ENCODE measurements around the gene ESPL1.

ESPL1 gene

DNA sequence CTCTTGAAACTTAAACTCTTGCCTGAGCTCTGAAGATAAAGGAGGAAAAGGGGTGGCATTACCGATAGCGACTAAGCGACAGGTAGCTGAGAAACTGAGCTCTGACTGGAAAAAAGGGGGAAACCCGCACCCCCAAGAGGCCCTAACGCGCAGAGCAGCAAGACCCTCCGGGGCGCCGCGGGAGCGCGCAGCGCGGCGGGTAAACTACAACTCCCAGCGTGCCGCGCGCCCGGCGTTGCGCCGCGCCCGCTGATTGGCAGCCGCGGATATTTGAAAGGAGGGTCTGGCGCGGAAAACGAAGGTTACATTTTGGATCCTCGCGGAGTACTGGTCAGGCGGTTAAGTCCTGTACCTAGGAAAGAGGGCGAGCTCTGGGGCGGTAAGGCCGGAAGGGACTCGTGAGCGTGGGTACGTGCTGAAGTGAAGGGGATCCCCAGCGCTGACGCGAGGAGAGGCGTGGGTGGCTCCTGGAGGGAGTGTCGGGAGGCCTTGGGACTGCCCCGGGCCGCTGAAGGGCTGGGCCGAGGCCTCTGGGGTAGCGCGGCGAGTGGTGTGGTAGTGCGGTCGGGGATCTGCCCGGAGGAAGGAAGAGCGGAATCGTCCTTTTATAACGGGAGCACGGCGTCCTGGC is at the start of gene ESPL1:
TSS of gene ESPL1 (plus strand) at position 301 of the 631 bp plus-strand sequence. CDS start 468 bp downstream, outside the sequence.
- H3K36me3 ChIP-seq (ENCODE audit: control insufficient read depth, insufficient read depth, low read length), result no peaks in the 10 kb centered on the region
- peak within 1 kb of the TSS; percentile 95 for H3K4me3 ChIP-seq (ENCODE audit: low read length)
- H3K27me3 ChIP-seq (ENCODE audit: control insufficient read depth, insufficient read depth, low read length), result no peaks in the 10 kb centered on the region
- H3K4me1 ChIP-seq (ENCODE audit: control insufficient read depth, insufficient read depth, low read length), result peaks cover 2% of the 10 kb centered on the region
- no peak within 1 kb of the TSS for H3K9ac ChIP-seq (ENCODE audit: low read length)
- H3K27ac ChIP-seq (ENCODE audit: low read depth, low read length), result no peak within 1 kb of the TSS

DNA sequence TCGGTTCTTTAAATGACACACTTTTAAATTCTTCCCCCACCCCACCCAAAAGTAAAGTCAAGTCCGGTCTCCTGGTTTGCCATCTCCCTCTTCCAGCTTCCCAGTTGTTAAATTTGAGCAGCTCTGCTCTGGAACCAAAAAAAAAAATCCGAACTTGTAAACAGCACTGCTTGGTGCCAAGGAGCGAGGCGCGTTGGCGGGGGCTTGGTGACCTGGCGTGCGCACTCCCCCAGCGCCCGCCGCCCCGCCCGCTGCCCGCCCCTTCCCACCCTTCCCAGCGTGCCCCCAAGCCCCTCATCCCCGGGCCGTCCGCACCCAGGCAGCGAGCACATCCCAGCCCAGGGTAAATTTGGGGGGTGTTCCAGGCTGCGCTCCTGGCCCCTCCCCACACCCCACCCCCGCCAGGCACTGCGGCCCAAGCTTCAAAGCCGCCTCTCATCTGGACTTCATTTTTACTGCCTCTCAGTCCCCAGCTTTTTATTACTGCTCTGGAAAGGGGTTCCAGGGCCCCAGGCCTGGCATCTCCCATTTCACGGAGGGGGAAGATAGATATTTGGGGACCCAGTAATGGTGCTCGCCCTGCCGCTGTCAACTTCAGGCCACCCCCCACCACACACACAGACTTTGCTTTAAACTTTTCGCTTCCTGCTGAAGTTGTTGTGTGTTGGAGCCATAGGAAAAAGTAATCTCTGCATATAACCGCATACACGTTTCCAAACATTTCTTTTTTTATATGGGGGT is 49.4 kb upstream of the ESPL1 start:
- peaks cover 21% of the 10 kb centered on the region for H3K4me1 ChIP-seq (ENCODE audit: control insufficient read depth, insufficient read depth, low read length)
- no peak overlapping the region for H3K9ac ChIP-seq (ENCODE audit: low read length)
- H3K36me3 ChIP-seq (ENCODE audit: control insufficient read depth, insufficient read depth, low read length), result peaks cover 10% of the 10 kb centered on the region
- no peaks in the 10 kb centered on the region for H3K27me3 ChIP-seq (ENCODE audit: control insufficient read depth, insufficient read depth, low read length)
- peak overlapping the region; percentile 86 for H3K4me3 ChIP-seq (ENCODE audit: low read length)
- H3K27ac ChIP-seq (ENCODE audit: low read depth, low read length), result peak overlapping the region; percentile 99

DNA sequence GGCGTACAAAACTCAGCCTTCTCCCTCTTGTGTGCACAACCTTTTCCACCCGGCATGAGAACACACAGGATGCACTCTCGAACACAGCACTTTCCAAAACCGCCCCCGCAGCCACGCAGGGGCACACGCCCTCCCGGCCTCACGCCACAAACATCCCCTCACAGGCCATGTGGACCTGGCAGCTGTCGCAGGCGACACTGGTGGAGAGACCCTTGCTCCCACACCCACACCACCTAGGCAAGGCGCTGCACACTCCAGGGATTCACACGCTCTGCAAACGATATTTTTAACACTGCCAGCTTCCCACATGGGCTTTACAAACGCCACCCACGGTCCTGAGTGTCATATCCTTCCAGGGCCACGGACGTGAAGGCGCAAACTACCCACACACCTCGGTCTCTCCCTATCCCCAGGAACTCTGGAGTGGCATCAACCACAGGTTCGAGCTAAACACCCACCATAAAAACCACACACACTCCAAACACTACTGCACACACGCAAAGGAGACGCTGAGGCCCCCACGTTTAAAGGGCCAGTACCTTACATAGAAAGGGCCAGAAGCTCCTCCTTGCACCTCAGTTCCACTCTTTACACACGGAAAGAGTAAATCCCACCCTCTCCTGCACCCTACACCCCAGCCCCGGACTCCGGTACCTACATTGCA is 48.7 kb upstream of the ESPL1 start:
- Histone ChIP-seq H3K27ac (ENCODE audit: low read depth, low read length) (peak overlapping the region; percentile 99), H3K4me3 (ENCODE audit: low read length) (peak overlapping the region; percentile 86), H3K36me3 (ENCODE audit: control insufficient read depth, insufficient read depth, low read length) (peaks cover 3% of the 10 kb centered on the region), H3K27me3 (ENCODE audit: control insufficient read depth, insufficient read depth, low read length) (no peaks in the 10 kb centered on the region), H3K9ac (ENCODE audit: low read length) (peak overlapping the region; percentile 64), H3K4me1 (ENCODE audit: control insufficient read depth, insufficient read depth, low read length) (peaks cover 28% of the 10 kb centered on the region)

DNA sequence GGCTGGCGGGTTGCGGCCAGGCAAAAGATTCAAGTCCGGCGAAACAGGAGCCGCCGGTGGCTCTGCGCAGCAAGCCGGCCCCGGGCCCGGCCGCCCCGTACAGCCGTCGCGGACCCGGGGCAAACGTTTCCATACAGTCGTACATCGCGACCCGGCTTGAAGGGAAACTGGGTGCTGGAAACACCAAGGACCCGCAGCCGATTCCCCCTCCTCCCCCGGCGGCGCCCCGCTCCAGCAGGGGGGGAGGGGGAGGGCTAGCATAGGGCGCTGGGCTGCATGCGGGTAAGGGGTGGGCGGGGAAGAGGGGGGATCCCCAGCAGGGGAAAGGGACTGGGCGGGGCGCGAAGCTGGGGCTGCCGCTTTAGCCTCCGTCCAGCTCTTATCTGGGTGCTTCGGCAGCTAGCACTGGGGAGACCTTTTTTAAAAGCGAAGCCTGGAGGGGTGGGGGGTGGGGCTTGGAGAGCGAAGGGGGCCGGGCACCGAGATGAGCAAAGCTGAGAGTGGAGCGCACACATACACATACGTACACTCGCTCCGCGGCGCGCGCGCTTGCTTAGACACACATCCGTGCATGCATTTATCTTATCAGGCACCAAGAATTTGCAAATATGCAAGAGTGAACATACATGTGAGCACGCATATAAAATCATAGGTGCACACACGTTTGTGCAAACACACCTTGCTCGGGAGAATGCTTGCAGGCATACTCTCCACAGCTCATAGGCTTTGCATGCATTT is 48.0 kb upstream of the ESPL1 start:
- Histone ChIP-seq H3K4me1 (ENCODE audit: control insufficient read depth, insufficient read depth, low read length) (peaks cover 34% of the 10 kb centered on the region), H3K27ac (ENCODE audit: low read depth, low read length) (peak overlapping the region; percentile 99), H3K9ac (ENCODE audit: low read length) (peak overlapping the region; percentile 64), H3K4me3 (ENCODE audit: low read length) (peak overlapping the region; percentile 86), H3K27me3 (ENCODE audit: control insufficient read depth, insufficient read depth, low read length) (no peaks in the 10 kb centered on the region), H3K36me3 (ENCODE audit: control insufficient read depth, insufficient read depth, low read length) (peaks cover 2% of the 10 kb centered on the region)

DNA sequence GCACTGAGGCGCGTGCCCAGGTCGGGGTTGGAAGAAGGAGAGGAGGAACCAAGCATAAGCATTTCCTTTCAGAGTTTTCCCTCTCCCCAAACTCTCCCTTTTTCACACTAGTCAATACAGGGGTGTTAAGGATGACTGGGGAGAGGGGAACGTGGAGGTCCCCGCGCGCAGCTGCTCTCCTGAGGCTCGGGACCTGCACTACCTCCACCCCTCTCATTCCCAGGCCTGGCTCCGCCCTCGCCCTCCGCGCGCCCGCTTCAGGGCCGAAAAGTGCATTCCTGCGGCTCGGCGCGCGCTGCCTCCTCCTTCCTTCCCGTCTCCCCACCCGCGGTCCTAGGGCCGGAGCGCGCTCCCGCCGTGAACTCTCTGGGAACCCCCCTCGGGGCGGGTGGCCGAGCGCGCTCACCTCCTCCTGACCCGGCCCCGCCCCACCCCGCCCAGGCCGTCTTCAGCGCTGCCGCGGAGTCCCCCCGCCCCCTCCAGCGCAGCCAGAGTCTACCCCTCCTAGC is 47.4 kb upstream of the ESPL1 start:
- Histone ChIP-seq H3K27ac (ENCODE audit: low read depth, low read length) (peak overlapping the region; percentile 99), H3K27me3 (ENCODE audit: control insufficient read depth, insufficient read depth, low read length) (no peaks in the 10 kb centered on the region), H3K4me3 (ENCODE audit: low read length) (peak overlapping the region; percentile 90), H3K4me1 (ENCODE audit: control insufficient read depth, insufficient read depth, low read length) (peaks cover 36% of the 10 kb centered on the region), H3K36me3 (ENCODE audit: control insufficient read depth, insufficient read depth, low read length) (no peaks in the 10 kb centered on the region), H3K9ac (ENCODE audit: low read length) (peak overlapping the region; percentile 96)

DNA sequence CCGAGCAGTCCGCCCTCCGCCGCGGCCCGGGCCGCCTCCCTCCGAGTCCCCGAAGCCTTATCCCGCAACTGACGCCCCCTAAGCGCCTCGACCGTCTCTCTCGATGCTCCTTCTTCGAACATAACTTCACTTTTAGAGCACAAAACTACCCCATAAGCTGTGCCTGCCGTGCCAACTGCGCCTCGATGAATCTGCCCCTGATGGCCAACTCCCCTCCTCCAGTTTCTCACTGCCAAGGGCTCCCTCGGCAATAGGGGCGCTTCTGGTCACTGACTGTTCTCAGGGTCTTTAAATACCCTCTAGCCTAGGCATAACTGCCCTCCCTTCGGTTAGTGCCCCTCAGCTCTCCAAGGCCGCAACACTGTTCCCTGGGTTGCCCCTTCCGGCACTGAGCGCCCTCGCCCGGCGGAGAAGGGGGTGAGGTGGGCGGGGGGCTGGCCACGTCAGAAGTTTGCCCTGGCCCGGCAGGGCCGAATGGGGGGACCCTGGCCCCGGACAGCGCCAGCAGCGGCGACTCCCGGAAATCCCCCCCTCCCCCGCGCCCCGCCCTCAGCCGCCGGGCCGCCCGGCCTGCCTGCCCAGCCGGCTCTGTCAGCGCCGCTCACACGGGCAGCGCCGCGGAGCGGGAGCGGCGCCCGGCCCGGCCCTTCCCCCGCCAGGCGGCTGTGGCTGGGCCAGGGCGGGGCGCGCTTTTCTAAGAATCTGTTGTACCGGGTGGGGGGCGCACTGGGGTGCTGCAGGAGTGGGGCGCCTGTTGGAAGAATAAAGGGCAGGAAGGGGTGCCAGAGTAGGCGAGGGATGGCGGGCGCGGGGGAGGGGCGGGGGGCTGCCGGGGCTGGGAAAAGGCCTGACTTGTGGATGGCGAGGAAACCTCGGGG is 46.7 kb upstream of the ESPL1 start:
- H3K27me3 ChIP-seq (ENCODE audit: control insufficient read depth, insufficient read depth, low read length), result no peaks in the 10 kb centered on the region
- H3K36me3 ChIP-seq (ENCODE audit: control insufficient read depth, insufficient read depth, low read length), result no peaks in the 10 kb centered on the region
- peak overlapping the region; percentile 96 for H3K9ac ChIP-seq (ENCODE audit: low read length)
- H3K4me1 ChIP-seq (ENCODE audit: control insufficient read depth, insufficient read depth, low read length), result peaks cover 36% of the 10 kb centered on the region
- peak overlapping the region; percentile 90 for H3K4me3 ChIP-seq (ENCODE audit: low read length)
- H3K27ac ChIP-seq (ENCODE audit: low read depth, low read length), result peak overlapping the region; percentile 99

DNA sequence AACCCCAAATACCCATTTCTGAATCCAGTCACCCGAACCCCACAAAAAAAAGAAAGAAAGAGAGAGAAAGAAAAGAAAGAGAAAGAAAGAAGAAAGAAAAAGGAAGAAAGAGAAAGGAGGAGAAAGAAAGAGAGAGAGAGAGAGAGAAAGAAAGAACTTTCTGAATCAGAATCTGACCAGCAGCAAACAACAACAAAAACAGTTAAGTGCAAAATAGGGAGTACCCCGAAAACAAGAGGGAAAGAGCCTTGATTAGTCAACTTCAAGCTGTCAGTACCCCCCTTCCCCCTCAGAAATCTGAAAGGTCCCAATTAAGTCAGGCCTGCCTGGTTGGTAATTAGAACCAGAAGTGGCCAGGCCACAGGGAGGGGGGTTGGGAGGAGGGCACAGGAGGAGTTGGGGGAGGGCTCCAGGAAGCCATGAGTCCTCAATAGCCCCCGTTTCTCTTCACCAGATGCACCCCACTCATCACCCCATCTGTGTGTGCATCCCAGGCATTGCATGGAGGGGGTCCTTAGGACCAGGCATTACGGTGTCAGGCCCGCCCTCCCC is 45.9 kb upstream of the ESPL1 start:
- peak overlapping the region; percentile 99 for H3K27ac ChIP-seq (ENCODE audit: low read depth, low read length)
- no peaks in the 10 kb centered on the region for H3K36me3 ChIP-seq (ENCODE audit: control insufficient read depth, insufficient read depth, low read length)
- H3K4me1 ChIP-seq (ENCODE audit: control insufficient read depth, insufficient read depth, low read length), result peaks cover 34% of the 10 kb centered on the region
- no peaks in the 10 kb centered on the region for H3K27me3 ChIP-seq (ENCODE audit: control insufficient read depth, insufficient read depth, low read length)
- no peak overlapping the region for H3K4me3 ChIP-seq (ENCODE audit: low read length)
- no peak overlapping the region for H3K9ac ChIP-seq (ENCODE audit: low read length)

DNA sequence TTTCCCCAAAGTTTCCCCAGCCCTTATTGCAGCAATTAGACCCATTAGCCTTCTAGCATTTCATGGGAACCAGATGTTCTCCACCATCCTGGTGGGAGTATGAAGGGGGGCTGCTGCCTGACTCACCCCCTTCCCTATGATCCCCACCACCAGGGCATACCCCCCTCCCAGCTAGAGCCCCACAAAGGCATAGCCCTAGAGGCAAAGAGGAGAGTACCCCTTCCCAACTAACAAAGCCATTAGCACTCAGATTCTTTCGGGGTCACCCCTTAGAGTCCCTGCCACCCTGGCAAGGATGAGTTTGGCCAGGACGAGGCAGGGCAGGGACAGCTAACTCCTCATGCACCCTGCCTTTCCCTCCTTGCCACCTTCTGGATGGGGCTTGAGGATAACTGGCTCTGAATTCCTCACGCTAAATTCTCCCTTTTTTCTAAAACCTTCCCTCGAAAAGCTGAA is 45.3 kb upstream of the ESPL1 start:
- peaks cover 28% of the 10 kb centered on the region for H3K4me1 ChIP-seq (ENCODE audit: control insufficient read depth, insufficient read depth, low read length)
- H3K36me3 ChIP-seq (ENCODE audit: control insufficient read depth, insufficient read depth, low read length), result no peaks in the 10 kb centered on the region
- no peak overlapping the region for H3K4me3 ChIP-seq (ENCODE audit: low read length)
- peak overlapping the region; percentile 99 for H3K27ac ChIP-seq (ENCODE audit: low read depth, low read length)
- no peaks in the 10 kb centered on the region for H3K27me3 ChIP-seq (ENCODE audit: control insufficient read depth, insufficient read depth, low read length)
- no peak overlapping the region for H3K9ac ChIP-seq (ENCODE audit: low read length)

DNA sequence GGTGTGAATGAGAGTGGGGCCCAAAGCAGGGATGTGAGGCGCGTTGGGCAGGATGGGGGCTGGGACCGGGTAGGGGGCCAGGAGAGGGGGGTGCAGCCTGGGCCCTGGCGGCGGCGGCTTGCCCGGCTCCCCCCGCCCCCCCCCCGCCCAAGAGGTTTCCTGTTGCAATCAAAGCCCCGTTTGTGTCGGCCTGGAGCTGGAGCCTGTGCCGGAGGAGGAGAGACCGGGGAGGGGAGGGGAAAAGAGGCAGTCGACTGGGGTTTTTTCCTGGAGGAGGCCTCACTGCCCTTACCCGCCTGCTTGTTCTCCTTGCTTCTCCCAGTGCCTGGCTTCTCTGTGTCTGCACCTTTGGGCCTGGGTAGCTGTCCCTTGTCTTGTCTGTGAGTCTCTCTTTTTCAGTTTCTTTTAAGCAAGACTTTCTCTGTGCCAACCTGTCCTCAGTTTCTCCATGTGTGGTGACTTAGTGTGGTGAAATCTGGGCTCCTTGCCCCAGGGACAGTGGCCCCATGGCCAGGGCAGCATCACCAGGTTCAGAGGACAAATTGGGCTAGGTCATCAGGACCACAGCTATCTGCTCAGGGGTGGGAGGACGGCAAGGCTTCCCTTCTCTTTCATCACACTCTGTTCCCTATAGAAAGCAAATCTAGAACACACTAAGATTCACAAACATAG is 44.6 kb upstream of the ESPL1 start:
- H3K4me3 ChIP-seq (ENCODE audit: low read length), result no peak overlapping the region

DNA sequence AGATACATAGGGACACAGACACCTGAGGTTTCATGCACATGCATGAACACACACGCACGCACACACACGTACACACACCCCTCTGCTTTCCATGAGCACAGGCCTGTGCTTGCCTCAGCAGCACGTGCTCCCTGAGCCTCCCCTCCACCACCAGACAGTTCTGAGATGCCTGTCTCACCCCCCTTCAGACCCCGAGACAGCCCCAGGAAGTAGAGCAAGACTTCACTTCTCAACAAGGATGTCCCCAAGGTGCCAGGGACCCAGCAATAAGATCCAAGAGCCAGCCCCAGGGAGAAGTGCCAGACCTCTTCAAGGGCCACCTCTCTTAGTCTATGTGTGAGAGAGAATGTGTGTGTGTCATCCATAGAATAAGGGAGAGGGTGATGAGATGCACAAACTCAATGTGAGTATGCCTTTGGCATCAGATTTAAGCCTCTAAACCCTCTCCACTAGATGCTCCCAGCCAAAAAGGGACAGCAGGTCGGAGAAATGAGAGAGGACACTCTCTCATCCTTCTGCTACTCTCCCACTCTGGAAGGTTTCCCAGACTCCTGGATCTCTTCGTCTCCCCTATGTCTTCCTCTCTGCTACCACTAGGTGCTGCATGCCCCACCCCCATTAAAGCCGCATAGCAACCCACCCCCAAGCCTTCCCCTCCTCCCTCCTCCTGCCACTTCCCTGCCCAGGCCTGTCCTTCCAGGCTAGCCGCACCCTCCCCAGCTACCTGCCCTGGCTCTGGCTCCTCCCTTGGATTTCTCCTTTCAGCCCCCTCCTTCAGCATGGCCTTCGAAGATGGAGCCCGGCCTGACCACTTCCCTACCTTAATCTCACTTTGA is 43.8 kb upstream of the ESPL1 start:
- Histone ChIP-seq H3K4me1 (ENCODE audit: control insufficient read depth, insufficient read depth, low read length) (peaks cover 25% of the 10 kb centered on the region), H3K36me3 (ENCODE audit: control insufficient read depth, insufficient read depth, low read length) (no peaks in the 10 kb centered on the region), H3K9ac (ENCODE audit: low read length) (no peak overlapping the region), H3K4me3 (ENCODE audit: low read length) (no peak overlapping the region), H3K27me3 (ENCODE audit: control insufficient read depth, insufficient read depth, low read length) (no peaks in the 10 kb centered on the region), H3K27ac (ENCODE audit: low read depth, low read length) (peak overlapping the region; percentile 99)

More for the DNA sequence above, 44.6 kb upstream of the ESPL1 start:
- no peaks in the 10 kb centered on the region for H3K27me3 ChIP-seq (ENCODE audit: control insufficient read depth, insufficient read depth, low read length)
- peak overlapping the region; percentile 99 for H3K27ac ChIP-seq (ENCODE audit: low read depth, low read length)
- H3K36me3 ChIP-seq (ENCODE audit: control insufficient read depth, insufficient read depth, low read length), result no peaks in the 10 kb centered on the region
- H3K4me1 ChIP-seq (ENCODE audit: control insufficient read depth, insufficient read depth, low read length), result peaks cover 25% of the 10 kb centered on the region
- no peak overlapping the region for H3K9ac ChIP-seq (ENCODE audit: low read length)

All from rectal smooth muscle tissue (tissue), 1 donor.